GM06990 (cell line): ENCODE results near the gene CCNF.

Experiments
- DNase-seq: peaks from one replicate; pipeline ENCODE4 v3.0.0-alpha.2; 2011; ENCODE audit not compliant: insufficient read length; ENCODE audit errors: extremely low read depth
- H3K27me3 ChIP-seq: replicated peaks from 2 replicates; pipeline ENCODE4 v1.6.0; 2011; ENCODE audit warnings: low read length; ENCODE audit not compliant: control insufficient read depth, insufficient read depth
- H3K36me3 ChIP-seq: 2 replicates; pipeline ENCODE4 v1.5.1; 2011; ENCODE audit warnings: low read length; ENCODE audit not compliant: control insufficient read depth, insufficient read depth
- H3K4me3 ChIP-seq: replicated peaks from 2 replicates; pipeline ENCODE4 v1.5.1; 2011; ENCODE audit warnings: low read depth, mild to moderate bottlenecking, control low read depth, low read length
- TF ChIP-seq, protein P1 (sequence below): IDR thresholded peaks from 2 replicates; pipeline ENCODE4 v1.5.1; 2011; ENCODE audit warnings: low read length, control low read depth, mild to moderate bottlenecking, inconsistent platforms; ENCODE audit not compliant: insufficient read depth, poor library complexity, severe bottlenecking

Gene CCNF

DNA sequence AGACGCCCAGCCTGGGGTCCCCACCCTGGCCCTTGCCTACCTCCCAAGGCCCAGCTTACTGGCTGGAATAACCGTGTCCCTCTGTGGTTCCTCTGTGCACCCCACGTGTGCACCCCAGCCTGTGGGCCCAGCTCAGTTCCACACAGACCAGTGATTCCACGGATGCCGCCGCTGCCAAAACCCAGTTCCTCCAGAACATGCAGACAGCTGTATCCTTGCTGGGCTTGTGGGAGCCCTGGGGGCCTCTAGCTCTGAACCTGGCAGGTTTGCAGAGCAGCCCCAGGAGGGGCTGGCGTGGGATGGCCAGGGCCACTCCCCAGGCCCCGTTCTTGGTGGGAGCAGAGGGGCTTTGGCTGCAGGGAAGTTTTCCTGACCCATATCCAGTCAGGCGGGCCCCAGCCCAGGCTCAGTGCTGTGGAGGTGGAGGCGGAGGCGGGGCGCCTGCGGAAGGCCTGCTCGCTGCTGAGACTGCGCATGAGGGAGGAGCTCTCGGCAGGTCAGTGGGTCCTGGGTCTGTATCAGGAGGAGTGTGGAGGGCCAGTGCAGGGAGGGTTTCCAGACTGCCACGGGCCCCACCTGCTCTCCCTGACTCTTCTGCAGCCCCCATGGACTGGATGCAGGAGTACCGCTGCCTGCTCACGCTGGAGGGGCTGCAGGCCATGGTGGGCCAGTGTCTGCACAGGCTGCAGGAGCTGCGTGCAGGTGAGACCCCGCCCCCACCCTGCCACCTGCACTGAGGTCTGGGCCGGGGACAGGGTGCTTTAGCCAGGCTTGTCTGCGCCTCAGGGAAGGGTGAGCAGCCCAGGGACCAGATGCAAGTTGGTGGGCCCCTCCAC, 33.0 kb downstream of the CCNF start:
- TF ChIP-seq, protein P1, sequence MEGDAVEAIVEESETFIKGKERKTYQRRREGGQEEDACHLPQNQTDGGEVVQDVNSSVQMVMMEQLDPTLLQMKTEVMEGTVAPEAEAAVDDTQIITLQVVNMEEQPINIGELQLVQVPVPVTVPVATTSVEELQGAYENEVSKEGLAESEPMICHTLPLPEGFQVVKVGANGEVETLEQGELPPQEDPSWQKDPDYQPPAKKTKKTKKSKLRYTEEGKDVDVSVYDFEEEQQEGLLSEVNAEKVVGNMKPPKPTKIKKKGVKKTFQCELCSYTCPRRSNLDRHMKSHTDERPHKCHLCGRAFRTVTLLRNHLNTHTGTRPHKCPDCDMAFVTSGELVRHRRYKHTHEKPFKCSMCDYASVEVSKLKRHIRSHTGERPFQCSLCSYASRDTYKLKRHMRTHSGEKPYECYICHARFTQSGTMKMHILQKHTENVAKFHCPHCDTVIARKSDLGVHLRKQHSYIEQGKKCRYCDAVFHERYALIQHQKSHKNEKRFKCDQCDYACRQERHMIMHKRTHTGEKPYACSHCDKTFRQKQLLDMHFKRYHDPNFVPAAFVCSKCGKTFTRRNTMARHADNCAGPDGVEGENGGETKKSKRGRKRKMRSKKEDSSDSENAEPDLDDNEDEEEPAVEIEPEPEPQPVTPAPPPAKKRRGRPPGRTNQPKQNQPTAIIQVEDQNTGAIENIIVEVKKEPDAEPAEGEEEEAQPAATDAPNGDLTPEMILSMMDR: no peak
- Histone ChIP-seq H3K36me3 (peaks cover 2% of the 10 kb centered on the region; the same call in 1 of the 2 replicates), H3K27me3 (no peaks in the 10 kb centered on the region), H3K4me3 (no peak overlapping the region)
- no peak for DNase-seq

DNA sequence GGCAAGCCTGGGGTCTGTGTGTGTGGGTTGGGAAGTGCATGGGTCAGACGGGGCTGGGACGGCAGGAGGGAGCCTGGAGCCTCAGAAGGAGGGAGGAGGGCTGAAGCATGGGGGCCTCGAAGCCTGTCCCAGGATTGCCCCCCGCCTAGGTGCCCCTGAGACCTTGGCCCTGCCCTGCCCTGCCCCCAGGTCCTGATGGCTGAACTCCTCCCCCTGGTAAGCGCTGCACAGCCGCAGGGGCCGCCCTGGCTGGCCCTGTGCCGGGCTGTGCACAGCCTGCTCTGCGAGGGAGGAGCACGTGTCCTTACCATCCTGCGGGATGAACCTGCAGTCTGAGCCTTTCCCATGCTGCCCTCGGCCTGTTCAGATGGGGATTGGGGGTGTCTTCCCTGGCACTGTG, 35.1 kb downstream of the CCNF start:
- Histone ChIP-seq H3K36me3 (no peaks in the 10 kb centered on the region; the same call in 1 of the 2 replicates), H3K4me3 (no peak overlapping the region), H3K27me3 (no peaks in the 10 kb centered on the region)
- TF ChIP-seq, protein P1: no peak
- no peak for DNase-seq

DNA sequence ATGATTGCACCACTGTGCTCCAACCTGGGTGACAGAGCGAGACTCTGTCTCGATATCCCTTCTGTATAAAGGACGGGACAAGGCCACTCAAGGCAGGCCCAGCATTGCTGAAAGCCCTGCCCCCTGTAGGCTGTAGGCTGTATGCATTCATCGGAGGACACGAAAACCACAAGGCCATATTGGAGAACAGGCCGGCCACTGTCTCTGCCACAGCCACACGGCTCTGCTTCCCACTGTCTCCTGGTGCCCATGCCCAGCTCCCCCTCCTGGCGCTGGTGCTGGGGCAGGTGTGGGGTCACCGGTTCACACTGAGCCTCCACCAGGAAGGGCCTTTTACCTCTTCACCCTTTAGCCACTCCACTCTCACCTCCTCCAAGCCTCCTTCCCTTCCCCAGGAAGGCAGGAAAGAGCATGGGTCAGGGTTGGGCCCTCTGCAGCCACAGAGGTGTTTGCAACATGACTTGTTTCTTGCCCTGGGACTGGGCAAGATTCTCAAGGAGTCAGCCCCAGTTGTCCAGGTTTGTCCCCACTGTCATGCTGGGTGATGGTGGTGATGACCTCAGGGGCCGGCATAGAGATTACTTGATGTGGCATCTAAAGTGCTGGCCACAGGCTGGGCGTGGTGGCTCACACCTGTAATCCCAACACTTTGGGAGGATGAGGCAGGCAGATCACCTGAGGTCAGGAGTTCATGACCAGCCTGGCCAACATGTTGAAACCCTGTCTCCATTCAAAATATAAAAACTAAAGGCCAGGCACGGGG, 36.6 kb downstream of the CCNF start:
- Histone ChIP-seq H3K36me3 (no peaks in the 10 kb centered on the region; the same call in 1 of the 2 replicates), H3K4me3 (no peak overlapping the region), H3K27me3 (no peaks in the 10 kb centered on the region; the same call in 1 of the 2 replicates)
- TF ChIP-seq, protein P1: peak; percentile 30
- DNase-seq: no peak

DNA sequence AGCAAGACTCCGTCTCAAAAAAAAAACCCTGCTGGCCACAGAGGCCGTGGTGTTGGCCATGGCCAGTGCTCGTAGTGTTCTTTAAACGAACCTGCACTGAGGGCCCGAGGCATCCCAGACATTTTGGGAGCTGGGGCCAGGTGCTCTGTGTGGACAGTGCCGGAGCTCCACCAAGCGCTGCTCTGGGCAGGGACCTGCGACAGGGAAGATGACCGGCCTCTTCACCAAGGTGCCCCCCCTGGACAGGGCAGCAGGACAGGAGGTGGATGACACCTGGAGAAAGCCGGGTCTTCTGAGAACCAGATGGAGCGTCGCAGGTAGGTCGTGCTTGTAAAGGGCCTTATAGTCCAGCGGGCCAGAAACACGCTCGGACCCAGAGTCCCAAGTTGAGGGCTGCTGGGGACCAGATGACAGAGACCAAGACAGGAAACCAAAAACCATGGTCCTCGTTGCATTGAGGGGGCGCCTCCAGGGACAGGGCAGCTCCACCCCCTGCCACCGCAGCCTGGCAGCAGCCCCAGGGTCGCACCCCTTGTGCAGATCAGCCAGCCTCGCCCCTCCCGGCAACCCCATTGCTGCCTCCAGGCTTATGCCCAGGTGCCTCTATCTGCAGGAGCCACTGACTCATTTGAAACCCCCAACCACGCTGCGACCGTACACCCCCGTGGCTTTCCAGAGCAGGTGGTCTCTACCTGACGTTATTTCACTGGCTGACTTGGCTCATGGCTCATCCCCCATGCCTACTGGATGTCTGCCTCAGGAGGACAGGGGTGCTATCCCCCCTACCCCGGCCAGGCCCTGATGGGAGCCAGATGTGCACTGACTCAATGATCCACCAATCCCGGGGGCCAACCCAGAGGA, 37.6 kb downstream of the CCNF start:
- peak overlapping the region; percentile 61; the same call in 1 of the 2 replicates for H3K4me3 ChIP-seq
- TF ChIP-seq, protein P1: no peak
- DNase-seq: no peak

DNA sequence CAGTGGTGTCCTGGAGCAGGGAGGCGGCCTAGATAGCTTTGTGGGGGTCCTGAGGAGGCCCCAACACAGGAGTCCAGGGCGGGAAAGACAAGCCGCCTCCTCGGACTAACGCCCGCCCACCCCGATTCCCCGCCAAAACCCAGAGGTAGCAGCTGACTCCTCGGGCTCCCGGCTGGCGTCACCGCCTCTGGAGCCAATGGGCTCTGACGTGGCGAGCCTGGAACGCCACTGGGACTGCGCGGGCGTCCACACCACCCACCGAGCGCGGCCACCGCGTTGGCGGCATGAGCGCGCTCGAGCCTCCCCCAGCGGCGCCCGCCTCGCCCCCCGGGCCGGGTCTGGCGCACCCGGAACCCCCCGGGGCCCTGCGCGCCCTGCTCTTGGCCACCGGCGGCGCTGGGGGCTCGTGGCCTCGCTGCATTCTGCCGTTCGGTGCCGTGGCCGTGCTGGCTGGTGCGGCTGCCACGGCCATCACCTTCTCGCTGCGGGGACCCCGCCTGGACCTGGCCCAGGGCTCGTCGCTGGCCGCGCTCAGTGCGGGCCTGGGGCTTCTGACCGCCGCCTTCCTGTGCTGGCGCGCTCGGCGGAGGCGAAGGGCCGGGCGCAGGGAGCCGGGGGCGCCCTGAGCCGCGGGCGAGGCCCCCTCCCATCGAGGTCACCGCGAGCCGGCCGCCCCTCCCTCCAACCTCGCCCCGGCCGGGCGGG, 38.4 kb downstream of the CCNF start:
- Histone ChIP-seq H3K36me3 (no peaks in the 10 kb centered on the region), H3K4me3 (peak overlapping the region; percentile 61), H3K27me3 (no peaks in the 10 kb centered on the region; the same call in 1 of the 2 replicates)
- TF ChIP-seq, protein P1: no peak
- peak; percentile 57 for DNase-seq

More for the DNA sequence above, 37.6 kb downstream of the CCNF start:
- H3K36me3 ChIP-seq: no peaks in the 10 kb centered on the region
- H3K27me3 ChIP-seq: no peaks in the 10 kb centered on the region; the same call in 1 of the 2 replicates
